ENCODE results near the gene LLGL1. TPM values are rescaled to one million over a fixed set of nuclear protein-coding genes. Genes with fewer than 3 reads are reported as not detected.

LLGL1 gene
- total RNA-seq, 2 donors from 2014 or later = 17.7 to 33.5 TPM

GRCh38 chr17:18201108-18201507 lies 24.3 kb upstream of the LLGL1 start:
- Histone ChIP-seq H3K4me1 (replicated peaks) (no peaks in the 10 kb centered on the region), H3K36me3 (no peaks in the 10 kb centered on the region), H3K27me3 (replicated peaks; ENCODE audit: insufficient read depth) (no peaks in the 10 kb centered on the region), H3K4me3 (no peak overlapping the region), H3K27ac (no peak overlapping the region), H3K9me3 (no peaks in the 10 kb centered on the region)
- intact Hi-C loops (cut with DNase I) = no loop called here
- DNase-seq (ENCODE audit: low spot score) = no peak
- 78% methylated on average over 4 of the region's 4 CpGs for WGBS
- no peak for TF ChIP-seq CTCF (IDR thresholded peaks at IDR 0.05)
- no peak for TF ChIP-seq POLR2AphosphoS5 (IDR thresholded peaks at IDR 0.05)
- TF ChIP-seq POLR2A (IDR thresholded peaks at IDR 0.05) = no peak

- no peaks in the 10 kb centered on the region for H3K4me1 ChIP-seq (replicated peaks)
- DNase-seq (ENCODE audit: low spot score) = no peak
- no peak overlapping the region for H3K4me3 ChIP-seq
- intact Hi-C loops (cut with DNase I) = no loop called here
- no peaks in the 10 kb centered on the region for H3K9me3 ChIP-seq
- WGBS = 77% methylated on average over 7 of the region's 7 CpGs
- H3K36me3 ChIP-seq = peaks cover 0 to 9% of the 10 kb centered on the region in 2 donors
- no peak for TF ChIP-seq CTCF (IDR thresholded peaks at IDR 0.05)
- TF ChIP-seq POLR2AphosphoS5 (IDR thresholded peaks at IDR 0.05) = no peak
- TF ChIP-seq POLR2A (IDR thresholded peaks at IDR 0.05) = no peak
- no peak overlapping the region for H3K27ac ChIP-seq
- no peaks in the 10 kb centered on the region for H3K27me3 ChIP-seq (replicated peaks; ENCODE audit: insufficient read depth)
Measured at GRCh38 chr17:18203308-18203707, 22.1 kb upstream of the LLGL1 start.

- TF ChIP-seq POLR2A (IDR thresholded peaks at IDR 0.05) (no peak), POLR2AphosphoS5 (IDR thresholded peaks at IDR 0.05) (no peak), CTCF (IDR thresholded peaks at IDR 0.05) (no peak)
Measured at GRCh38 chr17:18205861-18206260, 19.6 kb upstream of the LLGL1 start.

GRCh38 chr17:18206962-18207361 lies 18.5 kb upstream of the LLGL1 start:
- no peaks in the 10 kb centered on the region for H3K27me3 ChIP-seq (replicated peaks; ENCODE audit: insufficient read depth)
- H3K27ac ChIP-seq = no peak overlapping the region
- H3K36me3 ChIP-seq = peaks cover 7 to 21% of the 10 kb centered on the region in 2 donors
- TF ChIP-seq POLR2A (IDR thresholded peaks at IDR 0.05) = no peak
- TF ChIP-seq POLR2AphosphoS5 (IDR thresholded peaks at IDR 0.05) = no peak
- no peak for TF ChIP-seq CTCF (IDR thresholded peaks at IDR 0.05)
- no peaks in the 10 kb centered on the region for H3K9me3 ChIP-seq
- H3K4me3 ChIP-seq = no peak overlapping the region
- intact Hi-C loops (cut with DNase I) = no loop called here
- H3K4me1 ChIP-seq (replicated peaks) = no peaks in the 10 kb centered on the region
- DNase-seq (ENCODE audit: low spot score) = no peak

More at GRCh38 chr17:18205861-18206260, 19.6 kb upstream of the LLGL1 start:
- H3K36me3 ChIP-seq = peaks cover 7 to 18% of the 10 kb centered on the region in 2 donors
- WGBS = 53% methylated on average over 2 of the region's 2 CpGs
- H3K27ac ChIP-seq = no peak overlapping the region
- intact Hi-C loops (cut with DNase I) = no loop called here
- no peak overlapping the region for H3K4me3 ChIP-seq
- no peaks in the 10 kb centered on the region for H3K9me3 ChIP-seq
- H3K27me3 ChIP-seq (replicated peaks; ENCODE audit: insufficient read depth) = no peaks in the 10 kb centered on the region
- DNase-seq (ENCODE audit: low spot score) = no peak
- H3K4me1 ChIP-seq (replicated peaks) = no peaks in the 10 kb centered on the region

- 89% methylated on average over 19 of the region's 19 CpGs for WGBS
- TF ChIP-seq CTCF (IDR thresholded peaks at IDR 0.05) = no peak
- TF ChIP-seq POLR2A (IDR thresholded peaks at IDR 0.05) = no peak
- TF ChIP-seq POLR2AphosphoS5 (IDR thresholded peaks at IDR 0.05) = no peak
- Histone ChIP-seq H3K9me3 (no peaks in the 10 kb centered on the region), H3K27me3 (replicated peaks; ENCODE audit: insufficient read depth) (no peaks in the 10 kb centered on the region), H3K4me1 (replicated peaks) (no peaks in the 10 kb centered on the region), H3K36me3 (peaks cover 7 to 21% of the 10 kb centered on the region in 2 donors), H3K4me3 (no peak overlapping the region), H3K27ac (no peak overlapping the region)
- DNase-seq (ENCODE audit: low spot score) = no peak
- intact Hi-C loops (cut with DNase I) = no loop called here
Measured at GRCh38 chr17:18208092-18208491, 17.3 kb upstream of the LLGL1 start.

Measured in prostate gland (tissue), 2 donors.